Measurements from ENCODE around the gene FBXO2.
"Not testable (repeated sequence)": the region's sequence is repeated elsewhere in the genome, so short reads cannot be mapped to it uniquely, and the experiment has no call there.

FBXO2 gene

DNA sequence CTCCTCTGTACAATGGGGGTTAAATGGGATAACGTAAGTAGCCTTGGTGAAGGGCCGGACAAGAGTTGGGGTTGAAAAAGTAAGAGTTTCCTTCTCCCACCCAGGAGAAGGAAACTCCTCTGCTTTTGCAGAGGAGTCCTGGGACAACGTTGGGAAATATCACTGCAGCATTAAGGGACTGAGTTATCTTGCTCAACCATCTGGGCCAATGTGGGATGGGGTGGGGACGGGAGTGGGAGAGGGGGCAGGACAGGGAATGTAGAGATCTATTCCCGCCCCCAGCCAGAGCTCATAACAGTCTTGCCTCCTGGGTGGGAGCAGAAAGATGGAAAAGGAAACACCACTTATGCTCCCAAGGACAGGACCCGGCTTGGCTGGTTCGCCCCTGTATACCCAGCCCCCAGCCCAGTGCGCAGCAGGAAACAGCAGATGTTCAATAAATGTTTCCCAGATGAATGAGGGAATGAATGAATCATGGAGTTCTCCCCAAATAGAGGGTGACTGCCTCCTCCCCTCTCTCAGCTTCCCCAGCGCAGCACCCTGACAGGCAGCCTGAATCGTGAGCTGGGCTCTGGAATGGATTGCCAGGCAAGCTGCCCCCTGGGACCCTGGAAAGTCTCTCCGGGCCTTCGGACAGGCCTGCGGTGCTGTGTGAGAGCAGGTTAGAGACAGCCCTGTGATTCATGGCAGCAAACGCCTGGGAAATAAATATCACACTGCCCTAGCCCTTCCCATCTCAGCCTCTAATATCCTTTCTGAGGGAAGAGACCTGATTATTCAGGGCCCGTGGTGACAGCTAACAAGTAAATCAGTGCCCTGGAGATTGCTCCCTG, 24.8 kb downstream of the FBXO2 start:
- no peak for DNase-seq (ENCODE audit: low spot score)

DNA sequence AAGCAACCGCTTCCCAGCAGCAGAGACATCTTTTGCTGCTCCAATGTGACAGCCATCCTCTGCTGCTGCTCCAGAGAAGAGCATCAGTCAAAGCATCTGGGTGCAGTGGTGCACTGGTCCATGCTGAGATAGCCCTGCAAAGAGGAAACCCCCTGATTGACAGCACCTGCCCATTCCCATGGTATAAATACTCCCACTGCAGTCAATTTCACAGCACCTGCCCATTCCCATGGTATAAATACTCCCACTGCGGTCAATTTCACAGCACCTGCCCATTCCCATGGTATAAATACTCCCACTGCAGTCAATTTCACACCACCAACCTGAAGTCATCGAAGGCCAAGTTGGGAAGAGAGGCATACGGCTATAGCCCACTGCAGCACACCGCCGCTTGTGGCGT, 25.5 kb downstream of the FBXO2 start:
- no peak for DNase-seq (ENCODE audit: low spot score)

GRCh38 chr1:11626551-11626950, 27.7 kb downstream of the FBXO2 start:
- no peak for DNase-seq (ENCODE audit: low spot score)

DNA sequence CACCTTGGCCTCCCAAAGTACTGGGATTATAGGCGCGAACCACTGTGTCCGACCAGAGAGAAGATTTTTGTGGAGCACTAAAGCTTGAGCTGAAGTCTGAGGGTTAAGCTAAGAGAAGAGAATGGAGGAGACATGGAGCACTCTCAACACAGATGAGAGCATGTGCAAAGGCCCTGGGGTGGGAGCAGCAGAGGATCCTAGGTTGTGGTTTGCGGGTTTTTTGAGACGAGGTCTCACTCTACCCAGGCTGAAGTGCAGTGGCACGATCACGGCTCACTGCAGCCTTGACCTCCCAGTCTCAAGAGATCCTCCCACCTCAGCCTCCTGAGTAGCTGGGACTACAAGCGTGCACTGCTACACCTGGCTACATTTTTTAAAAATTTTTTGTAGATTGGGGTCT, 30.5 kb downstream of the FBXO2 start:
- DNase-seq (ENCODE audit: low spot score): no peak

GRCh38 chr1:11622398-11622797, 31.8 kb downstream of the FBXO2 start:
- no peak for DNase-seq (ENCODE audit: low spot score)

GRCh38 chr1:11620924-11621323, 33.3 kb downstream of the FBXO2 start:
- DNase-seq (ENCODE audit: low spot score): no peak

GRCh38 chr1:11620405-11620804, 33.8 kb downstream of the FBXO2 start:
- no peak for DNase-seq (ENCODE audit: low spot score)

DNA sequence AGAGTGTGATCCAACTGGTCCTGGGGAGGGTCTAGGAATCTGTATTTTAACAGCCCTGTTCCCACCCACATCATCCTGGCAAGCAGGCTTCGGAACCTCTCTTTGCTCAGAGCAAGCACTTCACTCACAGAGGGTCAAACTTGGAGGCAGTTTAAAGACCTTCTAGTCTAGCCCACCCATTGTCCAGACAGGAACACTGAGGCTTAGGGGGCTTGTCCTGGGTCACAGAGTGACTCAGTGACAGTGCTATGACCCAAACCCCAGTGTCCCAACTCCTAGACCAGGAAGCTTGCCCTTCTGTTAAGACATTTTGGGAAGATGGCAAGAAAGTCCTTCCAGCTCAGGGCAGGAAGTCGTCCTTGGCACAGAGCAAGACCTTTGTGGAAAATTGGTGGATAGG, 36.5 kb downstream of the FBXO2 start:
- no peak for DNase-seq (ENCODE audit: low spot score)

GRCh38 chr1:11617314-11617713, 36.9 kb downstream of the FBXO2 start:
- no peak for DNase-seq (ENCODE audit: low spot score)

DNA sequence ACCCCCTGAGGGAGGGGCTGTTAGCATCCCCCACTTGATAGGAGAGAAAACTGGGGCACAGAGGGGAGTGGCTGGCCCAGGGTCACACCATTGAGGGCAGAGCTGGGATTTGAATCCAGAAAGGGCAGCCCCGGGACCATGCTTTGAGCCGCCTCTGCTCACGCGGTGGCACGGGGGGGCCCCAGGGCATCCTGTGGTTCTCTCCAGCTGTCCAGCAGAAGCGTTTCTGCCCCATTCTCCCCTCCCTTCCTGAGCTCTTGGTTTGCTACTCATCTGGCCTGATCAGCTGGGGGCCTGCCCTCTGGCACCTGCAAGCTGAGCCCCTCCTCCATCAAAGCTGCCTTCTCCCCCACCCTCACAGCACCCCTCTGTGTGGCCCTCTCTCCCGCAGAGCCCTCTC, 37.5 kb downstream of the FBXO2 start:
- DNase-seq (ENCODE audit: low spot score): no peak

GRCh38 chr1:11615090-11615489, 39.1 kb downstream of the FBXO2 start:
- DNase-seq (ENCODE audit: low spot score): no peak

GRCh38 chr1:11613347-11613746, 40.9 kb downstream of the FBXO2 start:
- no peak for DNase-seq (ENCODE audit: low spot score)

- no peak for DNase-seq (ENCODE audit: low spot score)
Observed at GRCh38 chr1:11611638-11612327, 42.4 kb downstream of the FBXO2 start.

- no peak for DNase-seq (ENCODE audit: low spot score)
Observed at GRCh38 chr1:11610629-11611180, 43.5 kb downstream of the FBXO2 start.

DNA sequence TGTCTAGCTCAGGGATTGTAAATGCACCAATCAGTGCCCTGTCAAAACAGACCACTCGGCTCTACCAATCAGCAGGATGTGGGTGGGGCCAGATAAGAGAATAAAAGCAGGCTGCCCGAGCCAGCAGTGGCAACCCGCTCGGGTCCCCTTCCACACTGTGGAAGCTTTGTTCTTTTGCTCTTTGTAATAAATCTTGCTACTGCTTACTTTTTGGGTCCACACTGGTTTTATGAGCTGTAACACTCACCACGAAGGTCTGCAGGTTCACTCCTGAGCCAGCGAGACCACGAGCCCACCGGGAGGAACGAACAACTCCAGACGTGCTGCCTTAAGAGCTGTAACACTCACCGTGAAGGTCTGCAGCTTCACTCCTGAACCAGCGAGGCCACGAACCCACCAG, 44.9 kb downstream of the FBXO2 start:
- not testable (repeated sequence) for DNase-seq (ENCODE audit: low spot score)

DNA sequence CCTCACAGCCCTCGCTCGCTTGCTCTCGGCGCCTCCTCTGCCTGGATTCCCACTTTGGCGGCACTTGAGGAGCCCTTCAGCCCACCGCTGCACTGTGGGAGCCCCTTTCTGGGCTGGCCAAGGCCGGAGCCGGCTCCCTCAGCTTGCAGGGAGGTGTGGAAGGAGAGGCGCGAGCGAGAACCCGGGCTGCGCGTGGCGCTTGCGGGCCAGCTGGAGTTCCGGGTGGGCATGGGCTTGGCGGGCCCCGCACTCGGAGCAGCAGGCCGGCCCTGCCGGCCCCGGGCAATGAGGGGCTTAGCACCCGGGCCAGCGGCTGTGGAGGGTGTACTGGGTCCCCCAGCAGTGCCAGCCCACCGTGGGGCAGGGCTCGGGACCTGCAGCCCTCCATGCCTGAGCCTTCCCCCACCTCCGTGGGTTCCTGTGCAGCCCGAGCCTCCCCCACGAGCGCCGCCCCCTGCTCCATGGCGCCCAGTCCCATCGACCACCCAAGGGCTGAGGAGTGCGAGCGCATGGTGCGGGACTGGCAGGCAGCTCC, 45.6 kb downstream of the FBXO2 start:
- DNase-seq (ENCODE audit: low spot score): not testable (repeated sequence)

- no peak for DNase-seq (ENCODE audit: low spot score)
Observed at GRCh38 chr1:11606775-11607174, 47.5 kb downstream of the FBXO2 start.

GRCh38 chr1:11602981-11603380, 51.2 kb downstream of the FBXO2 start:
- DNase-seq (ENCODE audit: low spot score): no peak

- DNase-seq (ENCODE audit: low spot score): no peak
Observed at GRCh38 chr1:11602424-11602823, 51.8 kb downstream of the FBXO2 start.

- no peak for DNase-seq (ENCODE audit: low spot score)
Observed at GRCh38 chr1:11600836-11601235, 53.4 kb downstream of the FBXO2 start.

DNA sequence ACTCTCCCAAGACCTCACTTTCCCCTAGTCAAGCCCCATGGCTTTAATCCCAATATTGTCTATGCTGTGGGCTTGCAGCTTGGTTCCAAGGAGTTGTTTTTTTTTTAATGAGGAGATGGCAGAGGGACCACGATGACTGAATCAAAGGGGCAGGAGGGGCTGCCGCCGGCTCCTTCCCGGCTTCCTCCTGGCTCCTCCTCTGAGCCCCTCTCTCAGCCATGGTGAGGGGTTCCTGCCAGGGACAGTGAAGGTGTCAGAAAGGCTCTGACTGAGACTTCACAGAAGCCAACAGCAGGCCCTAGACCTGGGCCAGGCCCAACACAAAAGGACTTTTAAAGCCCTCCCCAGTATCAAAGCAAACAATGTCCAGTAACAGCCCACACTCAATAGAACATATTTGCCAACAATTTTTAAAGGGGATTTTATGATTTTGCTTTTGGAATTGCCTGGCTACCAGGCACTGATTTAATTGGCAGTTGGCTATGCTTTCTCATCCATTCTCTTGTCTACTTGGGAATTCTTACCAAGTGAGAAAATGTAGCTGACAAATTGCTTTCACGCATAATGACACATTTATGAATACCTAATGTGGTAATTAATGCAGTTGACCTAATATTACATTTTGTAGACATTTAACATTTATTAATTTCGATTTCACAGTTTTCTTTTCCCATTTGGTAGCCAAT, 54.2 kb downstream of the FBXO2 start:
- no peak for DNase-seq (ENCODE audit: low spot score)

- no peak for DNase-seq (ENCODE audit: low spot score)
Observed at GRCh38 chr1:11598461-11598860, 55.8 kb downstream of the FBXO2 start.
